Stimulated activated naive CD8-positive, alpha-beta T cell treated with anti-CD3 and anti-CD28 coated beads, Interleukin-15, amount 100 ng/mL, for 72 hours (primary cell): ENCODE measurements around the gene NAT16.

ENCODE experiments used
- ATAC-seq: fragments of 150-1000 bp; cut with Tn5 transposase; 2 replicates; pipeline ENCODE4 v1.10.0; 2021; ENCODE audit warnings: mild to moderate bottlenecking, moderate library complexity
- DNase-seq, 2 donors: peaks; one replicate each; pipeline ENCODE4 v3.0.0; 2021 to 2022
- H3K27ac Mint-ChIP-seq, 2 donors: one replicate each; pipeline ENCODE4 v1.8.0; 2022; ENCODE audit warnings: mild to moderate bottlenecking in 2 of 2, mixed read lengths in 2 of 2, moderate library complexity in 2 of 2
- H3K27me3 Mint-ChIP-seq: one replicate; pipeline ENCODE4 v1.8.0; 2022; ENCODE audit warnings: mixed read lengths
- H3K4me1 Mint-ChIP-seq: one replicate; pipeline ENCODE4 v1.8.0; 2022; ENCODE audit warnings: mild to moderate bottlenecking, mixed read lengths
- H3K4me3 Mint-ChIP-seq, 2 donors: one replicate each; pipeline ENCODE4 v1.8.0; 2022; ENCODE audit warnings: mild to moderate bottlenecking in 2 of 2, mixed read lengths in 2 of 2, moderate library complexity in 1 of 2
- H3K9me3 Mint-ChIP-seq, 2 donors: one replicate each; pipeline ENCODE4 v1.8.0; 2022; ENCODE audit warnings: mixed read lengths in 2 of 2

Gene NAT16

GRCh38 chr7:101169110-101169837, 10.8 kb downstream of the NAT16 start:
- no peak for DNase-seq
- Mint-ChIP-seq H3K4me3 (peak overlapping the region; percentile 53 to 67), H3K27me3 (peaks cover 100% of the 10 kb centered on the region), H3K27ac (no peak overlapping the region), H3K9me3 (no peaks in the 10 kb centered on the region), H3K4me1 (peaks cover 95% of the 10 kb centered on the region)
- ATAC-seq, result no peak

- H3K9me3 Mint-ChIP-seq, result no peaks in the 10 kb centered on the region
- no peak overlapping the region for H3K27ac Mint-ChIP-seq
- ATAC-seq (no peak), DNase-seq (no peak)
- H3K27me3 Mint-ChIP-seq, result peaks cover 100% of the 10 kb centered on the region
- peak overlapping the region; percentile 54 to 58 for H3K4me3 Mint-ChIP-seq
- H3K4me1 Mint-ChIP-seq, result peaks cover 92% of the 10 kb centered on the region
Measured at GRCh38 chr7:101168412-101169049, 11.6 kb downstream of the NAT16 start.

GRCh38 chr7:101167645-101168411, 12.3 kb downstream of the NAT16 start:
- H3K4me3 Mint-ChIP-seq, result no peak overlapping the region
- H3K4me1 Mint-ChIP-seq, result peaks cover 89% of the 10 kb centered on the region
- no peak overlapping the region for H3K27ac Mint-ChIP-seq
- peaks cover 99% of the 10 kb centered on the region for H3K27me3 Mint-ChIP-seq
- no peaks in the 10 kb centered on the region for H3K9me3 Mint-ChIP-seq
- ATAC-seq (no peak), DNase-seq (no peak)

- H3K27me3 Mint-ChIP-seq, result peaks cover 98% of the 10 kb centered on the region
- H3K27ac Mint-ChIP-seq, result no peak overlapping the region
- ATAC-seq, result no peak
- H3K4me3 Mint-ChIP-seq, result peak overlapping the region; percentile 5 to 42
- DNase-seq, result no peak
- H3K9me3 Mint-ChIP-seq, result no peaks in the 10 kb centered on the region
- peaks cover 87% of the 10 kb centered on the region for H3K4me1 Mint-ChIP-seq
Measured at GRCh38 chr7:101166909-101167644, 13.0 kb downstream of the NAT16 start.

- H3K4me3 Mint-ChIP-seq, result peak overlapping the region in 1 of 2 donors; percentile 96
- peaks cover 98% of the 10 kb centered on the region for H3K27me3 Mint-ChIP-seq
- DNase-seq, result no peak
- H3K27ac Mint-ChIP-seq, result no peak overlapping the region
- no peaks in the 10 kb centered on the region for H3K9me3 Mint-ChIP-seq
- ATAC-seq, result no peak
- H3K4me1 Mint-ChIP-seq, result peaks cover 82% of the 10 kb centered on the region
Measured at GRCh38 chr7:101166648-101166908, 13.5 kb downstream of the NAT16 start.

GRCh38 chr7:101165958-101166647, 14.0 kb downstream of the NAT16 start:
- ATAC-seq (no peak), DNase-seq (peak in 1 of 2 donors; percentile 13)
- Mint-ChIP-seq H3K27ac (no peak overlapping the region), H3K4me1 (peaks cover 78% of the 10 kb centered on the region), H3K4me3 (peak overlapping the region; percentile 92 to 96), H3K9me3 (no peaks in the 10 kb centered on the region), H3K27me3 (peaks cover 98% of the 10 kb centered on the region)

GRCh38 chr7:101165075-101165957, 14.8 kb downstream of the NAT16 start, which contains the start of gene VGF:
TSS of gene VGF (minus strand) at chr7:101165569. CDS start at chr7:101164843, 726 bp downstream.
- peak; percentile 83 for ATAC-seq
- Mint-ChIP-seq H3K27me3 (peaks cover 91% of the 10 kb centered on the region), H3K27ac (peak within 1 kb of the TSS; percentile 43 to 68), H3K9me3 (no peaks in the 10 kb centered on the region), H3K4me1 (peaks cover 70% of the 10 kb centered on the region), H3K4me3 (peak within 1 kb of the TSS; percentile 92 to 96)
- peak; percentile 90 to 92 for DNase-seq

GRCh38 chr7:101164071-101164840, 15.8 kb downstream of the NAT16 start:
- Mint-ChIP-seq H3K4me3 (peak overlapping the region; percentile 92 to 96), H3K9me3 (no peaks in the 10 kb centered on the region), H3K4me1 (peaks cover 59% of the 10 kb centered on the region), H3K27me3 (peaks cover 80% of the 10 kb centered on the region), H3K27ac (peak overlapping the region in 1 of 2 donors; percentile 14)
- no peak for DNase-seq
- ATAC-seq, result no peak

- peak in 1 of 2 donors; percentile 23 for DNase-seq
- Mint-ChIP-seq H3K27ac (no peak overlapping the region), H3K9me3 (no peaks in the 10 kb centered on the region), H3K4me1 (peaks cover 51% of the 10 kb centered on the region), H3K27me3 (peaks cover 72% of the 10 kb centered on the region), H3K4me3 (peak overlapping the region; percentile 92 to 96)
- ATAC-seq, result peak; percentile 9
Measured at GRCh38 chr7:101163279-101164070, 16.6 kb downstream of the NAT16 start.

GRCh38 chr7:101162551-101163278, 17.4 kb downstream of the NAT16 start:
- no peak for ATAC-seq
- peak overlapping the region; percentile 68 to 73 for H3K4me3 Mint-ChIP-seq
- peak in 1 of 2 donors; percentile 20 for DNase-seq
- H3K27ac Mint-ChIP-seq, result peak overlapping the region in 1 of 2 donors; percentile 90
- peaks cover 65% of the 10 kb centered on the region for H3K27me3 Mint-ChIP-seq
- no peaks in the 10 kb centered on the region for H3K9me3 Mint-ChIP-seq
- H3K4me1 Mint-ChIP-seq, result peaks cover 46% of the 10 kb centered on the region

- Mint-ChIP-seq H3K27me3 (peaks cover 56% of the 10 kb centered on the region), H3K27ac (peak overlapping the region in 1 of 2 donors; percentile 90)
- no peak for DNase-seq
Measured at GRCh38 chr7:101161692-101162471, 18.2 kb downstream of the NAT16 start.

GRCh38 chr7:101160910-101161309, 19.2 kb downstream of the NAT16 start:
- peaks cover 31% of the 10 kb centered on the region for H3K4me1 Mint-ChIP-seq
- H3K9me3 Mint-ChIP-seq, result no peaks in the 10 kb centered on the region
- no peak overlapping the region for H3K4me3 Mint-ChIP-seq
- DNase-seq (no peak), ATAC-seq (no peak)
- H3K27me3 Mint-ChIP-seq, result peaks cover 47% of the 10 kb centered on the region
- no peak overlapping the region for H3K27ac Mint-ChIP-seq

More at GRCh38 chr7:101161692-101162471, 18.2 kb downstream of the NAT16 start:
- Mint-ChIP-seq H3K4me3 (peak overlapping the region; percentile 68 to 73), H3K4me1 (peaks cover 41% of the 10 kb centered on the region), H3K9me3 (no peaks in the 10 kb centered on the region)
- no peak for ATAC-seq
